IPS-20b (cell line): Measurements from ENCODE around the gene ITPK1.
"Not testable (repeated sequence)": the region's sequence is repeated elsewhere in the genome, so short reads cannot be mapped to it uniquely, and the experiment has no call there.

ENCODE experiments used
- H3K27ac ChIP-seq: one replicate; pipeline ENCODE4 v1.5.1; 2013; ENCODE audit warnings: low read length
- H3K27me3 ChIP-seq: 2 replicates; pipeline ENCODE4 v1.6.1; 2013; ENCODE audit warnings: mild to moderate bottlenecking, low read length, inconsistent platforms; ENCODE audit not compliant: insufficient read depth
- H3K36me3 ChIP-seq: 2 replicates; pipeline ENCODE4 v1.6.1; 2013; ENCODE audit warnings: low read depth, mild to moderate bottlenecking, inconsistent platforms, low read length, moderate library complexity; ENCODE audit not compliant: insufficient read depth
- H3K4me1 ChIP-seq: 2 replicates; pipeline ENCODE4 v1.6.1; 2013; ENCODE audit warnings: mild to moderate bottlenecking, control low read depth, inconsistent platforms, low read length, moderate library complexity; ENCODE audit not compliant: insufficient read depth
- H3K4me3 ChIP-seq: 2 replicates; pipeline ENCODE4 v1.5.1; 2013; ENCODE audit warnings: mild to moderate bottlenecking, low read length, inconsistent platforms
- H3K9ac ChIP-seq: 2 replicates; pipeline ENCODE4 v1.6.1; 2013; ENCODE audit warnings: low read depth, mild to moderate bottlenecking, inconsistent platforms, low read length, moderate library complexity
- H3K9me3 ChIP-seq: 2 replicates; pipeline ENCODE4 v1.6.1; 2013; ENCODE audit warnings: mild to moderate bottlenecking, low read depth, low read length, inconsistent platforms; ENCODE audit not compliant: insufficient read depth

ITPK1 gene

GRCh38 chr14:93062013-93062412, 53.7 kb downstream of the ITPK1 start:
- H3K4me3 ChIP-seq, H3K9ac ChIP-seq, H3K36me3 ChIP-seq, H3K27ac ChIP-seq, H3K4me1 ChIP-seq, H3K9me3 ChIP-seq, H3K27me3 ChIP-seq: not testable (repeated sequence)

GRCh38 chr14:93061380-93062012, 54.2 kb downstream of the ITPK1 start:
- peaks cover 7% of the 10 kb centered on the region; the same call in 1 of the 2 replicates for H3K4me1 ChIP-seq
- 0 out of 2 replicates have a peak overlapping the region, but pooled peaks have one; percentile 0 for H3K9ac ChIP-seq
- H3K4me3 ChIP-seq, result no peak overlapping the region
- no peaks in the 10 kb centered on the region for H3K9me3 ChIP-seq
- no peaks in the 10 kb centered on the region for H3K27me3 ChIP-seq
- H3K36me3 ChIP-seq, result no peaks in the 10 kb centered on the region
- H3K27ac ChIP-seq, result no peak overlapping the region

GRCh38 chr14:93060841-93061240, 54.9 kb downstream of the ITPK1 start:
- no peaks in the 10 kb centered on the region for H3K36me3 ChIP-seq
- peaks cover 14% of the 10 kb centered on the region; the same call in 1 of the 2 replicates for H3K4me1 ChIP-seq
- no peaks in the 10 kb centered on the region for H3K9me3 ChIP-seq
- H3K4me3 ChIP-seq, result no peak overlapping the region
- no peak overlapping the region for H3K9ac ChIP-seq
- H3K27ac ChIP-seq, result no peak overlapping the region
- no peaks in the 10 kb centered on the region for H3K27me3 ChIP-seq

- Histone ChIP-seq H3K36me3 (no peaks in the 10 kb centered on the region), H3K4me1 (peaks cover 15% of the 10 kb centered on the region; the same call in 1 of the 2 replicates), H3K9ac (0 out of 2 replicates have a peak overlapping the region, but pooled peaks have one; percentile 16), H3K27me3 (no peaks in the 10 kb centered on the region), H3K9me3 (no peaks in the 10 kb centered on the region), H3K4me3 (no peak overlapping the region), H3K27ac (no peak overlapping the region)
Measured at GRCh38 chr14:93059917-93060545, 55.7 kb downstream of the ITPK1 start.

GRCh38 chr14:93059260-93059659, 56.5 kb downstream of the ITPK1 start:
- Histone ChIP-seq H3K9ac (no peak overlapping the region), H3K27me3 (no peaks in the 10 kb centered on the region), H3K27ac (no peak overlapping the region), H3K4me1 (peaks cover 15% of the 10 kb centered on the region; the same call in 1 of the 2 replicates), H3K36me3 (no peaks in the 10 kb centered on the region), H3K4me3 (no peak overlapping the region), H3K9me3 (no peaks in the 10 kb centered on the region)

- Histone ChIP-seq H3K4me1 (peaks cover 15% of the 10 kb centered on the region; the same call in 1 of the 2 replicates), H3K9me3 (no peaks in the 10 kb centered on the region), H3K4me3 (no peak overlapping the region), H3K27me3 (no peaks in the 10 kb centered on the region), H3K9ac (no peak overlapping the region), H3K36me3 (no peaks in the 10 kb centered on the region), H3K27ac (no peak overlapping the region)
Measured at GRCh38 chr14:93057586-93058280, 58.0 kb downstream of the ITPK1 start.

- Histone ChIP-seq H3K4me1 (peaks cover 21% of the 10 kb centered on the region; the same call in 1 of the 2 replicates), H3K27me3 (no peaks in the 10 kb centered on the region), H3K36me3 (no peaks in the 10 kb centered on the region), H3K4me3 (no peak overlapping the region), H3K27ac (no peak overlapping the region), H3K9ac (no peak overlapping the region; the same call in 1 of the 2 replicates), H3K9me3 (no peaks in the 10 kb centered on the region)
Measured at GRCh38 chr14:93056840-93057585, 58.7 kb downstream of the ITPK1 start.

GRCh38 chr14:93056166-93056839, 59.4 kb downstream of the ITPK1 start:
- Histone ChIP-seq H3K9ac (no peak overlapping the region; the same call in 1 of the 2 replicates), H3K27me3 (no peaks in the 10 kb centered on the region), H3K36me3 (no peaks in the 10 kb centered on the region), H3K27ac (no peak overlapping the region), H3K9me3 (no peaks in the 10 kb centered on the region), H3K4me1 (peaks cover 25% of the 10 kb centered on the region; the same call in 1 of the 2 replicates), H3K4me3 (no peak overlapping the region)

- Histone ChIP-seq H3K9ac (no peak overlapping the region), H3K27me3 (no peaks in the 10 kb centered on the region), H3K36me3 (no peaks in the 10 kb centered on the region), H3K4me1 (peaks cover 30% of the 10 kb centered on the region; the same call in 1 of the 2 replicates), H3K4me3 (no peak overlapping the region), H3K9me3 (no peaks in the 10 kb centered on the region), H3K27ac (no peak overlapping the region)
Measured at GRCh38 chr14:93055651-93056115, 60.0 kb downstream of the ITPK1 start.

- Histone ChIP-seq H3K27me3 (no peaks in the 10 kb centered on the region), H3K4me1 (peaks cover 27% of the 10 kb centered on the region; the same call in 1 of the 2 replicates), H3K4me3 (no peak overlapping the region), H3K9ac (no peak overlapping the region), H3K27ac (no peak overlapping the region), H3K9me3 (no peaks in the 10 kb centered on the region), H3K36me3 (no peaks in the 10 kb centered on the region)
Measured at GRCh38 chr14:93054876-93055275, 60.8 kb downstream of the ITPK1 start.

- Histone ChIP-seq H3K36me3 (no peaks in the 10 kb centered on the region), H3K9me3 (no peaks in the 10 kb centered on the region), H3K9ac (no peak overlapping the region), H3K4me1 (peaks cover 27% of the 10 kb centered on the region; the same call in 1 of the 2 replicates), H3K27me3 (no peaks in the 10 kb centered on the region), H3K4me3 (no peak overlapping the region), H3K27ac (no peak overlapping the region)
Measured at GRCh38 chr14:93054006-93054405, 61.7 kb downstream of the ITPK1 start.
